Nephron (organoid): Measurements from ENCODE around the gene NUTF2.

ENCODE experiments used
- H3K27ac Mint-ChIP-seq, 3 experiments: 2 replicates each; pipeline ENCODE4 v1.8.0; 2020; ENCODE audit warnings: mixed read lengths in 3 of 3, mild to moderate bottlenecking in 2 of 3, moderate library complexity in 1 of 3
- H3K27me3 Mint-ChIP-seq: 2 replicates; pipeline ENCODE4 v1.8.0; 2021; ENCODE audit warnings: low read depth, mild to moderate bottlenecking, moderate library complexity, mixed read lengths
- H3K36me3 Mint-ChIP-seq: 2 replicates; pipeline ENCODE4 v1.8.0; 2020; ENCODE audit warnings: low read depth, mixed read lengths
- H3K4me1 Mint-ChIP-seq: 2 replicates; pipeline ENCODE4 v1.8.0; 2020; ENCODE audit warnings: mixed read lengths
- H3K4me3 Mint-ChIP-seq, 3 experiments: 2 replicates each; pipeline ENCODE4 v1.8.0; 2020; ENCODE audit warnings: mild to moderate bottlenecking in 3 of 3, mixed read lengths in 3 of 3, moderate library complexity in 2 of 3
- H3K9me3 Mint-ChIP-seq: 2 replicates; pipeline ENCODE4 v1.8.0; 2020; ENCODE audit warnings: mixed read lengths
- CTCF ChIP-seq, 3 experiments: fragments of 200-600 bp; sonication (generic); IDR thresholded peaks; one replicate each; pipeline ENCODE4 v1.5.0; 2021; ENCODE audit warnings: antibody characterized with exemption in 3 of 3; ENCODE audit not compliant: unreplicated experiment in 3 of 3

The NUTF2 gene

GRCh38 chr16:67893743-67894399 is 47.1 kb downstream of the NUTF2 start:
- Mint-ChIP-seq H3K27ac (peak overlapping the region; percentile 62 to 98 (median 86)), H3K27me3 (no peaks in the 10 kb centered on the region), H3K36me3 (no peaks in the 10 kb centered on the region), H3K4me3 (peak overlapping the region; percentile 97 to 98 (median 98)), H3K9me3 (no peaks in the 10 kb centered on the region), H3K4me1 (peaks cover 28% of the 10 kb centered on the region)
- TF ChIP-seq CTCF (IDR thresholded peaks at IDR 0.05; ENCODE audit: unreplicated experiment in 3 of 3), result no peak

- H3K9me3 Mint-ChIP-seq, result no peaks in the 10 kb centered on the region
- H3K27me3 Mint-ChIP-seq, result no peaks in the 10 kb centered on the region
- H3K4me1 Mint-ChIP-seq, result peaks cover 40% of the 10 kb centered on the region
- peak overlapping the region in 2 of 3 experiments; percentile 2 to 5 for H3K27ac Mint-ChIP-seq
- no peaks in the 10 kb centered on the region for H3K36me3 Mint-ChIP-seq
- TF ChIP-seq CTCF (IDR thresholded peaks at IDR 0.05; ENCODE audit: unreplicated experiment in 3 of 3), result no peak
- peak overlapping the region in 1 of 3 experiments; percentile 19 for H3K4me3 Mint-ChIP-seq
These were observed 50.5 kb downstream of the NUTF2 start for GRCh38 chr16:67897231-67897630.

GRCh38 chr16:67901734-67902133 is 55.0 kb downstream of the NUTF2 start:
- Mint-ChIP-seq H3K4me1 (peaks cover 22% of the 10 kb centered on the region), H3K4me3 (no peak overlapping the region), H3K27me3 (no peaks in the 10 kb centered on the region), H3K27ac (no peak overlapping the region), H3K36me3 (peaks cover 9% of the 10 kb centered on the region), H3K9me3 (no peaks in the 10 kb centered on the region)
- TF ChIP-seq CTCF (IDR thresholded peaks at IDR 0.05; ENCODE audit: unreplicated experiment in 3 of 3), result no peak

GRCh38 chr16:67902831-67903230 is 56.1 kb downstream of the NUTF2 start:
- H3K4me3 Mint-ChIP-seq, result no peak overlapping the region
- peaks cover 9% of the 10 kb centered on the region for H3K36me3 Mint-ChIP-seq

GRCh38 chr16:67907397-67908180 is 60.9 kb downstream of the NUTF2 start:
- Mint-ChIP-seq H3K9me3 (no peaks in the 10 kb centered on the region), H3K27me3 (no peaks in the 10 kb centered on the region), H3K4me1 (peaks cover 4% of the 10 kb centered on the region), H3K27ac (no peak overlapping the region), H3K4me3 (no peak overlapping the region), H3K36me3 (peaks cover 32% of the 10 kb centered on the region)
- no peak for TF ChIP-seq CTCF (IDR thresholded peaks at IDR 0.05; ENCODE audit: unreplicated experiment in 3 of 3)

More at GRCh38 chr16:67902831-67903230, 56.1 kb downstream of the NUTF2 start:
- no peak for TF ChIP-seq CTCF (IDR thresholded peaks at IDR 0.05; ENCODE audit: unreplicated experiment in 3 of 3)
- Mint-ChIP-seq H3K4me1 (peaks cover 17% of the 10 kb centered on the region), H3K27me3 (no peaks in the 10 kb centered on the region), H3K27ac (peak overlapping the region in 1 of 3 experiments; percentile 40), H3K9me3 (no peaks in the 10 kb centered on the region)
